Neural crest cell (in vitro differentiated cells): ENCODE results near the gene AGPAT3. TPM values are rescaled to one million over a fixed set of nuclear protein-coding genes. Genes with fewer than 3 reads are reported as not detected.
A peak's percentile ranks its signal among the peaks of the same experiment; 100 is the strongest.

Source experiments
- DNase-seq: peaks from one replicate; pipeline ENCODE4 v3.0.0; 2021; ENCODE audit warnings: low read depth, mixed read lengths, low spot score
- H3K27ac Mint-ChIP-seq: one replicate; pipeline ENCODE4 v1.8.0; 2021; ENCODE audit warnings: mild to moderate bottlenecking, mixed read lengths; ENCODE audit not compliant: unreplicated experiment
- H3K27me3 Mint-ChIP-seq: 2 replicates; pipeline ENCODE4 v1.8.0; 2021; ENCODE audit warnings: low read depth, mild to moderate bottlenecking, mixed read lengths
- H3K36me3 Mint-ChIP-seq: 2 replicates; pipeline ENCODE4 v1.8.0; 2021; ENCODE audit warnings: low read depth, mild to moderate bottlenecking, mixed read lengths
- H3K4me1 Mint-ChIP-seq: 2 replicates; pipeline ENCODE4 v1.8.0; 2021; ENCODE audit warnings: mixed read lengths
- H3K4me3 Mint-ChIP-seq: one replicate; pipeline ENCODE4 v1.8.0; 2021; ENCODE audit warnings: mild to moderate bottlenecking, mixed read lengths
- H3K9me3 Mint-ChIP-seq: 2 replicates; pipeline ENCODE4 v1.8.0; 2021; ENCODE audit warnings: mixed read lengths
- CTCF ChIP-seq: fragments of 200-600 bp; sonication (generic); conservative IDR thresholded peaks from 2 replicates; pipeline ENCODE4 v1.5.0; 2021; ENCODE audit warnings: antibody characterized with exemption, mild to moderate bottlenecking
- total RNA-seq: library from RNA; stranded (reverse); gene quantifications from 2 replicates; pipeline ENCODE4 v1.2.1, GENCODE V29; 2021

AGPAT3 gene
- total RNA-seq, 1 donor from 2014 or later, result 37.3 TPM

GRCh38 chr21:43903451-43904091 is 38.5 kb downstream of the AGPAT3 start:
- Mint-ChIP-seq H3K4me3 (peak overlapping the region; percentile 24), H3K27ac (peak overlapping the region; percentile 40), H3K36me3 (peaks cover 9% of the 10 kb centered on the region), H3K27me3 (no peaks in the 10 kb centered on the region), H3K4me1 (peaks cover 30% of the 10 kb centered on the region), H3K9me3 (peaks cover 3% of the 10 kb centered on the region)
- DNase-seq, result peak; percentile 46
- TF ChIP-seq CTCF, result no peak

GRCh38 chr21:43904331-43904781 is 39.3 kb downstream of the AGPAT3 start:
- peaks cover 5% of the 10 kb centered on the region for H3K36me3 Mint-ChIP-seq
- H3K9me3 Mint-ChIP-seq, result no peaks in the 10 kb centered on the region
- H3K4me3 Mint-ChIP-seq, result no peak overlapping the region
- peak overlapping the region; percentile 27 for H3K27ac Mint-ChIP-seq
- peaks cover 30% of the 10 kb centered on the region for H3K4me1 Mint-ChIP-seq
- no peak for TF ChIP-seq CTCF
- no peaks in the 10 kb centered on the region for H3K27me3 Mint-ChIP-seq
- no peak for DNase-seq

GRCh38 chr21:43905726-43906455 is 40.9 kb downstream of the AGPAT3 start:
- no peak for DNase-seq
- H3K4me3 Mint-ChIP-seq, result no peak overlapping the region
- no peaks in the 10 kb centered on the region for H3K27me3 Mint-ChIP-seq
- no peak overlapping the region for H3K27ac Mint-ChIP-seq
- peaks cover 5% of the 10 kb centered on the region for H3K36me3 Mint-ChIP-seq
- no peaks in the 10 kb centered on the region for H3K9me3 Mint-ChIP-seq
- no peak for TF ChIP-seq CTCF
- H3K4me1 Mint-ChIP-seq, result peaks cover 45% of the 10 kb centered on the region

GRCh38 chr21:43906585-43907370 is 41.8 kb downstream of the AGPAT3 start:
- H3K27me3 Mint-ChIP-seq, result no peaks in the 10 kb centered on the region
- peaks cover 5% of the 10 kb centered on the region for H3K36me3 Mint-ChIP-seq
- peaks cover 53% of the 10 kb centered on the region for H3K4me1 Mint-ChIP-seq
- no peak for TF ChIP-seq CTCF
- DNase-seq, result no peak
- H3K27ac Mint-ChIP-seq, result no peak overlapping the region
- H3K4me3 Mint-ChIP-seq, result no peak overlapping the region
- H3K9me3 Mint-ChIP-seq, result no peaks in the 10 kb centered on the region

GRCh38 chr21:43907751-43908150 is 42.7 kb downstream of the AGPAT3 start:
- Mint-ChIP-seq H3K36me3 (peaks cover 9% of the 10 kb centered on the region), H3K4me1 (peaks cover 58% of the 10 kb centered on the region), H3K9me3 (no peaks in the 10 kb centered on the region), H3K4me3 (no peak overlapping the region), H3K27me3 (no peaks in the 10 kb centered on the region), H3K27ac (no peak overlapping the region)
- no peak for TF ChIP-seq CTCF
- no peak for DNase-seq
